ENCODE results near the gene NR3C1. TPM values are rescaled to one million over a fixed set of nuclear protein-coding genes. Genes with fewer than 3 reads are reported as not detected.

Gene NR3C1
- total RNA-seq, 1 donor = 55.7 TPM

- DNase-seq (ENCODE audit: low read depth) = no peak
- no peak overlapping the region for H3K4me3 ChIP-seq (ENCODE audit: low read depth, low read length)
- TF ChIP-seq CTCF (IDR thresholded peaks at IDR 0.05; ENCODE audit: insufficient read depth, low read depth, low read length) = no peak
These were observed 164.9 kb downstream of the NR3C1 start for GRCh38 chr5:143238620-143239019.

- TF ChIP-seq CTCF (IDR thresholded peaks at IDR 0.05; ENCODE audit: insufficient read depth, low read depth, low read length) = no peak
- no peak for DNase-seq (ENCODE audit: low read depth)
- H3K4me3 ChIP-seq (ENCODE audit: low read depth, low read length) = no peak overlapping the region
These were observed 165.8 kb downstream of the NR3C1 start for GRCh38 chr5:143237664-143238063.

GRCh38 chr5:143236682-143237081 lies 166.8 kb downstream of the NR3C1 start:
- DNase-seq (ENCODE audit: low read depth) = no peak
- TF ChIP-seq CTCF (IDR thresholded peaks at IDR 0.05; ENCODE audit: insufficient read depth, low read depth, low read length) = no peak
- no peak overlapping the region for H3K4me3 ChIP-seq (ENCODE audit: low read depth, low read length)

GRCh38 chr5:143235423-143235822 lies 168.1 kb downstream of the NR3C1 start:
- no peak for TF ChIP-seq CTCF (IDR thresholded peaks at IDR 0.05; ENCODE audit: insufficient read depth, low read depth, low read length)
- no peak overlapping the region for H3K4me3 ChIP-seq (ENCODE audit: low read depth, low read length)
- no peak for DNase-seq (ENCODE audit: low read depth)

GRCh38 chr5:143234162-143234842 lies 169.2 kb downstream of the NR3C1 start:
- H3K4me3 ChIP-seq (ENCODE audit: low read depth, low read length) = no peak overlapping the region
- DNase-seq (ENCODE audit: low read depth) = no peak
- TF ChIP-seq CTCF (IDR thresholded peaks at IDR 0.05; ENCODE audit: insufficient read depth, low read depth, low read length) = no peak

GRCh38 chr5:143233031-143233430 lies 170.5 kb downstream of the NR3C1 start:
- DNase-seq (ENCODE audit: low read depth) = no peak
- H3K4me3 ChIP-seq (ENCODE audit: low read depth, low read length) = no peak overlapping the region
- TF ChIP-seq CTCF (IDR thresholded peaks at IDR 0.05; ENCODE audit: insufficient read depth, low read depth, low read length) = no peak
